A673 (cell line): ENCODE measurements around the gene ANKS3. TPM values are rescaled to one million over a fixed set of nuclear protein-coding genes. Genes with fewer than 3 reads are reported as not detected.

Experiments used
- BruUV-seq: library from RNA; stranded (reverse); fragments of 400-500 nt; replicated peaks from 2 replicates; lab custom pipeline; 2021; lab: Mats Ljungman, UMichigan
- CTCF ChIA-PET: fragments of 300-600 bp; sonication (Branson Sonifier 250); formaldehyde crosslinking; loops from one replicate; lab custom pipeline; 2022; ENCODE audit warnings: antibody characterized with exemption; lab: Charles Lee
- POLR2A ChIA-PET: fragments of 300-600 bp; sonication (Branson Sonifier 250); formaldehyde crosslinking; loops from one replicate; lab custom pipeline; 2022; ENCODE audit warnings: antibody characterized with exemption; ENCODE audit not compliant: low non-redundant PET; lab: Charles Lee
- DNase-seq: peaks from one replicate; pipeline ENCODE4 v3.0.0-alpha.2; 2015; ENCODE audit warnings: low spot score
- H3K27ac ChIP-seq: fragments of 200-600 bp; sonication (generic); 2 replicates; pipeline ENCODE4 v1.5.1; 2016; ENCODE audit warnings: mixed run types, low read depth, mild to moderate bottlenecking, mixed read lengths, antibody characterized with exemption, low read length; ENCODE audit not compliant: poor library complexity, severe bottlenecking
- H3K27me3 ChIP-seq: fragments of 200-600 bp; sonication (generic); replicated peaks from 2 replicates; pipeline ENCODE4 v1.6.1; 2017; ENCODE audit warnings: mixed run types, low read depth, mild to moderate bottlenecking, mixed read lengths, antibody characterized with exemption, low read length; ENCODE audit not compliant: insufficient read depth, poor library complexity
- H3K36me3 ChIP-seq: fragments of 200-600 bp; sonication (generic); 2 replicates; pipeline ENCODE4 v1.6.1; 2016; ENCODE audit warnings: mixed run types, mild to moderate bottlenecking, mixed read lengths, antibody characterized with exemption, low read length; ENCODE audit not compliant: insufficient read depth, poor library complexity, severe bottlenecking
- H3K4me1 ChIP-seq: fragments of 200-600 bp; sonication (generic); 2 replicates; pipeline ENCODE4 v1.6.1; 2017; ENCODE audit warnings: mixed run types, mild to moderate bottlenecking, mixed read lengths, antibody characterized with exemption, low read length; ENCODE audit not compliant: insufficient read depth, poor library complexity, severe bottlenecking
- H3K4me3 ChIP-seq: fragments of 200-600 bp; sonication (generic); 2 replicates; pipeline ENCODE4 v1.5.1; 2016; ENCODE audit warnings: low read depth, mixed run types, mild to moderate bottlenecking, mixed read lengths, low read length; ENCODE audit not compliant: poor library complexity, severe bottlenecking
- H3K9me3 ChIP-seq: fragments of 200-600 bp; sonication (generic); 2 replicates; pipeline ENCODE4 v1.6.1; 2016; ENCODE audit warnings: mixed run types, low read depth, mild to moderate bottlenecking, mixed read lengths, antibody characterized with exemption, low read length; ENCODE audit not compliant: poor library complexity, severe bottlenecking
- CTCF ChIP-seq: fragments of 300-800, 200-600 bp; sonication (generic); conservative IDR thresholded peaks from 2 replicates; pipeline ENCODE4 v1.5.1; 2017; ENCODE audit warnings: low read depth, mild to moderate bottlenecking, antibody characterized with exemption, low read length, moderate library complexity, mixed read lengths
- EZH2 ChIP-seq: fragments of 200-600 bp; sonication (generic); IDR thresholded peaks from 2 replicates; pipeline ENCODE4 v1.6.1; 2017; ENCODE audit warnings: borderline replicate concordance, low read depth, mild to moderate bottlenecking, mixed read lengths, antibody characterized with exemption, low read length; ENCODE audit not compliant: poor library complexity, severe bottlenecking
- intact Hi-C: fragments of 100-400 bp; cut with micrococcal nuclease; formaldehyde crosslinking; loops from one replicate; pipeline ENCODE4 v1.10.0; 2022; ENCODE audit not compliant: unreplicated experiment
- total RNA-seq: library from RNA; stranded (reverse); gene quantifications from 2 replicates; pipeline ENCODE4 v1.2.3, GENCODE V29; 2021

ANKS3 gene
- total RNA-seq, 1 experiment from 2014 or later: 26.9 TPM

DNA sequence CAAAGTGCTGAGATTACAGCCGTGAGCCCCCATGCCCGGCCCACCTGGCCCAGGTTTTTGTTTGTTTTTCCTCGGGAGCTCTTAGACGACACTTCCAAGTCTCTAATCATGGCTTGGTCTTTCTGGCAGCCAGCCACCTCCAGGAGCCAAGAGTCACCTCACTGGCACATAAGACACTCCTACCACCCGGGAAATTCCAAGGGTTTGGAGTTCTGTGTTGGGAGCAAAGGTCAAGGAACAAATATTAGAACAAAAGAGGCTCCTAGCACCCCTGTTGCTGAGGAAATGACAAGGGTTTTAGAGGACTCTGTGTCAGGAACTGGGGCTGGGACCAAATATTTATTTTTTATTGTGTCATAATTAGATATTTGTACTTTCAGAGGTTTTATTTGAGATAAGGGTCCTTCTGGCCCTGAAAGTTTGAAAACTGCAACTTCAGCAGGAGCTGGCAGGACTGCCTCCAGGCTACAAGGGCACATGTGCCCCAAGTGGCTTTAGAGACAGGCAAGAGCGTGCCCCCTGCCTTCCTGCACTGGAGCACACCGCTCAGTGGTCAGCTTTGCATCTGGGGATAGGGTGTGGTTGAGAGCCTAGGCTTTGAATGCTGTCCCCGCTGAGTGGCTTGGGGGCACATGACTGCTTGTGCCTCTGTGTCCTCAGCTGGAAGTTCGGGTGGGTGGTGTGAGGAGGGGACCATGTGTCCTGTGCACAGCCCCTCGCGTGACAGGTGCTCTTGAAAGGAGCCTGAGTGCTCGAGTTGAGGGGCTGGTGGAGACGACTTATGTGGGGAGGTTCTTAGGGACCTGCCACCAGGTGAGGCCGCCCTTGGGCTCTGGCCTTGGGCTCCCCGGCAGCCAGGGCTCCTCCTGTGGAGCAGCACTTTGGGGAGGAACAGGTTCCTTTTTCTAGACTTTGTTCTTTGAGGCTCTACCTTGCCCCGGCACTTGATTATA is 79.8 kb downstream of the ANKS3 start:
- no peak for TF ChIP-seq CTCF
- no peak for TF ChIP-seq EZH2
- no TSS peak for BruUV-seq
- Histone ChIP-seq H3K27ac (no peak overlapping the region), H3K4me3 (no peak overlapping the region), H3K36me3 (peaks cover 7% of the 10 kb centered on the region), H3K4me1 (no peaks in the 10 kb centered on the region), H3K9me3 (no peaks in the 10 kb centered on the region), H3K27me3 (no peaks in the 10 kb centered on the region)
- no peak for DNase-seq
- CTCF ChIA-PET: no interaction called here
- intact Hi-C loops: no loop called here
- POLR2A ChIA-PET: no interaction called here

GRCh38 chr16:4652561-4652960 is 81.5 kb downstream of the ANKS3 start:
- Histone ChIP-seq H3K9me3 (no peaks in the 10 kb centered on the region), H3K4me1 (no peaks in the 10 kb centered on the region), H3K4me3 (no peak overlapping the region), H3K27ac (no peak overlapping the region), H3K36me3 (peaks cover 7% of the 10 kb centered on the region), H3K27me3 (no peaks in the 10 kb centered on the region)
- DNase-seq: no peak
- BruUV-seq: no TSS peak
- intact Hi-C loops: no loop called here
- POLR2A ChIA-PET: no interaction called here
- CTCF ChIA-PET: no interaction called here
- TF ChIP-seq EZH2 (no peak), CTCF (no peak)

DNA sequence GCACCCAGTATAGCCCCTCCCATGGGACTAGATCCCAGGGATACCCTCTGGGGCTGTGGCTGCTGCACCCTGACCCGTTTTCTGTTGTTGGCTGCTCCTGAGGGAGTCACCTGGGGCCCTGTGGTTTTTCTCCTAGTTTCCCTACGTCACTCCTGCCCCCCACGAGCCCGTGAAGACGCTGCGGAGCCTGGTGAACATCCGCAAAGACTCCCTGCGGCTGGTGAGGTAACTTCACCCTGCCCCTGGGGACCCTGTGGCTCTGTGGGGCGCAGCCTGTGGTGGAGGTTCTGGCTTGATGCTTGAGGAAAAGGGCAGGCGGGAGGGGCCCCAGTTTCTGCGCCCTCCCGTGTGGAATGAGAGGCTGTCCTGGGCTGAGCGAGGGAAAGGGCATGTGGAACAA is 82.2 kb downstream of the ANKS3 start:
- H3K27me3 ChIP-seq: no peaks in the 10 kb centered on the region
- ChIA-PET CTCF (no interaction called here), POLR2A (no interaction called here)
- no peak overlapping the region for H3K4me3 ChIP-seq
- no peaks in the 10 kb centered on the region for H3K4me1 ChIP-seq
- intact Hi-C loops: no loop called here
- no peak for DNase-seq
- no peaks in the 10 kb centered on the region for H3K9me3 ChIP-seq
- no TSS peak for BruUV-seq
- peaks cover 7% of the 10 kb centered on the region for H3K36me3 ChIP-seq
- H3K27ac ChIP-seq: no peak overlapping the region
- no peak for TF ChIP-seq CTCF
